HepG2 (cell line): Measurements from ENCODE around the gene JPH4. TPM values are rescaled to one million over a fixed set of nuclear protein-coding genes. Genes with fewer than 3 reads are reported as not detected.

Source experiments
- ARNTL ChIP-seq: sonication (generic); formaldehyde crosslinking; IDR thresholded peaks from 2 replicates; pipeline ENCODE4 v1.4.0; 2020; ENCODE audit warnings: mild to moderate bottlenecking, missing genetic modification reagents
- ELF3 ChIP-seq: IDR thresholded peaks from 2 replicates; pipeline ENCODE4 v1.6.1; 2016; ENCODE audit warnings: missing genetic modification reagents, missing compliant biosample characterization
- FOXO1 ChIP-seq: sonication (generic); formaldehyde crosslinking; IDR thresholded peaks from 2 replicates; pipeline ENCODE4 v1.4.0; 2020; ENCODE audit warnings: missing genetic modification reagents
- GATA4 ChIP-seq: sonication (generic); IDR thresholded peaks from 2 replicates; pipeline ENCODE4 v1.6.1; 2016; ENCODE audit warnings: antibody characterized with exemption, low read depth, borderline replicate concordance
- HNF1B ChIP-seq: sonication (generic); formaldehyde crosslinking; IDR thresholded peaks from 2 replicates; pipeline ENCODE4 v1.5.1; 2020; ENCODE audit warnings: mild to moderate bottlenecking, moderate library complexity, missing genetic modification reagents
- IRF1 ChIP-seq: sonication (generic); formaldehyde crosslinking; IDR thresholded peaks from 2 replicates; pipeline ENCODE4 v1.4.0; 2020; ENCODE audit warnings: low read depth, mild to moderate bottlenecking, missing genetic modification reagents
- KDM5B ChIP-seq: sonication (generic); formaldehyde crosslinking; IDR thresholded peaks from 2 replicates; pipeline ENCODE4 v1.4.0; 2020; ENCODE audit warnings: missing genetic modification reagents, mild to moderate bottlenecking, borderline replicate concordance
- MIER2 ChIP-seq: IDR thresholded peaks from 2 replicates; pipeline ENCODE4 v1.6.1; 2016; ENCODE audit warnings: missing biosample characterization, missing genetic modification reagents
- NFATC3 ChIP-seq: sonication (generic); formaldehyde crosslinking; IDR thresholded peaks from 2 replicates; pipeline ENCODE4 v1.5.1; 2020; ENCODE audit warnings: mild to moderate bottlenecking, missing genetic modification reagents
- NONO ChIP-seq, 2 experiments: fragments of 450-650 bp in 1 of 2; sonication (generic) in 1 of 2; formaldehyde crosslinking in 1 of 2; IDR thresholded peaks in 1 of 2; conservative IDR thresholded peaks in 1 of 2; 2 replicates each; pipeline versions ENCODE4 v1.6.1 to v1.8.0; 2017 to 2022; ENCODE audit warnings: mild to moderate bottlenecking in 1 of 2, missing genetic modification reagents in 1 of 2, moderate library complexity in 1 of 2
- REPIN1 ChIP-seq: sonication (generic); formaldehyde crosslinking; IDR thresholded peaks from 2 replicates; pipeline ENCODE4 v1.8.0; 2022; ENCODE audit warnings: missing genetic modification reagents, low read depth, mild to moderate bottlenecking, borderline replicate concordance
- SALL1 ChIP-seq: sonication (generic); formaldehyde crosslinking; IDR thresholded peaks from 2 replicates; pipeline ENCODE4 v1.8.0; 2022; ENCODE audit warnings: mild to moderate bottlenecking, missing genetic modification reagents
- TBX3 ChIP-seq: fragments of 450-650 bp; IDR thresholded peaks from 2 replicates; pipeline ENCODE4 v1.6.1; 2017; ENCODE audit warnings: antibody characterized with exemption, mild to moderate bottlenecking, inconsistent platforms, borderline replicate concordance
- TRAFD1 ChIP-seq: sonication (generic); formaldehyde crosslinking; IDR thresholded peaks from 2 replicates; pipeline ENCODE4 v1.5.1; 2020; ENCODE audit warnings: missing genetic modification reagents, mild to moderate bottlenecking, borderline replicate concordance
- ZNF33B ChIP-seq: sonication (generic); formaldehyde crosslinking; IDR thresholded peaks from 2 replicates; pipeline ENCODE4 v1.5.1; 2020; ENCODE audit warnings: mild to moderate bottlenecking, missing genetic modification reagents
- polyA plus RNA-seq, 8 experiments: library from polyadenylated mRNA; depleted of rRNA in 3 of 8; stranded (reverse) in 7 of 8; unstranded in 1 of 8; fragments of >200 nt; fragmentation: Illumina TruSeq in 4 of 8; extraction: Trizol in 4 of 8; gene quantifications; 2 replicates each; pipeline versions ENCODE4 v1.2.1 to v1.2.3, GENCODE V29; 2011 to 2016; ENCODE audit warnings: low read depth in 4 of 8, missing spikeins in 1 of 8, mixed read lengths in 1 of 8; ENCODE audit not compliant: insufficient read depth in 1 of 8
- total RNA-seq, 5 experiments: library from RNA; depleted of rRNA; stranded (reverse); fragments of >200 nt; fragmentation: Illumina TruSeq; extraction: Trizol; gene quantifications; 2 replicates each; pipeline ENCODE4 v1.2.3, GENCODE V29; 2016; ENCODE audit warnings: low read depth in 1 of 5

Gene JPH4
- total and polyA plus RNA-seq, 2 of the 13 experiments (the other 11 are each of a cell fraction or from before 2014, with no cell fraction given), result 0.08 to 0.22 TPM

- TF ChIP-seq REPIN1, result peak; percentile 99
- peak; percentile 92 for TF ChIP-seq KDM5B (CRISPR knock-in tag)
- TF ChIP-seq FOXO1 (CRISPR knock-in tag), result peak; percentile 88
- peak; percentile 83; the same call in 1 of the 2 replicates for TF ChIP-seq ARNTL (CRISPR knock-in tag)
- TF ChIP-seq HNF1B, result peak; percentile 87; the same call in 1 of the 2 replicates
- peak; percentile 54; the same call in 1 of the 2 replicates for TF ChIP-seq TRAFD1
- peak; percentile 61; the same call in 1 of the 2 replicates for TF ChIP-seq MIER2 (CRISPR knock-in tag)
- TF ChIP-seq NFATC3 (CRISPR knock-in tag), result peak; percentile 84; the same call in 1 of the 2 replicates
- peak; percentile 97 for TF ChIP-seq GATA4
- TF ChIP-seq NONO (IDR thresholded peaks at IDR 0.05), result peak; percentile 56; the same call in 1 of the 2 replicates
- peak; percentile 95 for TF ChIP-seq NONO (CRISPR knock-in tag; conservative IDR thresholded peaks at IDR 0.05)
- peak; percentile 93 for TF ChIP-seq IRF1 (CRISPR knock-in tag)
- TF ChIP-seq ZNF33B (CRISPR knock-in tag), result peak; percentile 98
- peak; percentile 86 for TF ChIP-seq ELF3 (CRISPR knock-in tag)
- peak; percentile 89 for TF ChIP-seq SALL1
- TF ChIP-seq TBX3, result peak; percentile 44; the same call in 1 of the 2 replicates
- TF ChIP-seq, all 625 proteins: peak for 431; not testable (repeated sequence) for 194
Observed at GRCh38 chr14:23583761-23584526, 5.4 kb upstream of the JPH4 start (continued).
